GM12878 (cell line): ENCODE data around the gene TGIF2. TPM values are rescaled to one million over a fixed set of nuclear protein-coding genes. Genes with fewer than 3 reads are reported as not detected.

Experiments
- ATF2 ChIP-seq: IDR thresholded peaks from 2 replicates; pipeline ENCODE4 v1.6.1; 2012; ENCODE audit warnings: low read length, inconsistent platforms
- ATF7 ChIP-seq: fragments of 450-650 bp; IDR thresholded peaks from 2 replicates; pipeline ENCODE4 v1.6.1; 2016; ENCODE audit warnings: low read depth, mild to moderate bottlenecking
- BCL3 ChIP-seq: IDR thresholded peaks from 2 replicates; pipeline ENCODE4 v1.6.1; 2011; ENCODE audit warnings: borderline replicate concordance, low read depth, mild to moderate bottlenecking, moderate library complexity, low read length; ENCODE audit not compliant: insufficient read depth, poor library complexity, severe bottlenecking
- BHLHE40 ChIP-seq, 2 experiments: fragments of 450-650 bp in 1 of 2; IDR thresholded peaks; 2 replicates each; pipeline ENCODE4 v1.6.1; 2011 to 2017; ENCODE audit warnings: low read depth in 2 of 2, borderline replicate concordance in 1 of 2, improper control_type of control experiment in 1 of 2, low read length in 1 of 2, mild to moderate bottlenecking in 1 of 2
- CBX5 ChIP-seq: sonication (generic); IDR thresholded peaks from 2 replicates; pipeline ENCODE4 v1.6.1; 2016; ENCODE audit warnings: low read depth, moderate library complexity, mild to moderate bottlenecking, inconsistent platforms
- CHD4 ChIP-seq: fragments of 200-600 bp; sonication (generic); IDR thresholded peaks from 2 replicates; pipeline ENCODE4 v1.6.1; 2016; ENCODE audit warnings: mild to moderate bottlenecking
- CREB1 ChIP-seq: IDR thresholded peaks from 2 replicates; pipeline ENCODE4 v1.6.1; 2012; ENCODE audit warnings: low read depth, mild to moderate bottlenecking, inconsistent platforms
- FOXK2 ChIP-seq: fragments of 450-650 bp; IDR thresholded peaks from 2 replicates; pipeline ENCODE4 v1.6.1; 2017; ENCODE audit warnings: mild to moderate bottlenecking, moderate library complexity
- FOXM1 ChIP-seq: IDR thresholded peaks from 2 replicates; pipeline ENCODE4 v1.6.1; 2012; ENCODE audit warnings: low read depth, mild to moderate bottlenecking, inconsistent platforms, low read length, moderate library complexity
- GABPA ChIP-seq: IDR thresholded peaks from 2 replicates; pipeline ENCODE4 v1.6.1; 2014; ENCODE audit warnings: antibody characterized with exemption, low read depth, mild to moderate bottlenecking, inconsistent platforms
- GATAD2B ChIP-seq: fragments of 450-650 bp; conservative IDR thresholded peaks from 2 replicates; pipeline ENCODE4 v1.6.1; 2017; ENCODE audit warnings: low read depth, mild to moderate bottlenecking, moderate library complexity
- HDAC6 ChIP-seq: fragments of 200-600 bp; sonication (generic); IDR thresholded peaks from one replicate; pipeline ENCODE4 v1.8.0; 2017; ENCODE audit warnings: antibody characterized with exemption; ENCODE audit not compliant: unreplicated experiment
- JUND ChIP-seq: IDR thresholded peaks from 2 replicates; pipeline ENCODE4 v1.6.1; 2012; ENCODE audit warnings: low read depth, mild to moderate bottlenecking, low read length, improper control_type of control experiment, moderate library complexity
- LARP7 ChIP-seq: fragments of 450-650 bp; IDR thresholded peaks from 2 replicates; pipeline ENCODE4 v1.6.1; 2017; ENCODE audit warnings: mild to moderate bottlenecking
- NFYB ChIP-seq: IDR thresholded peaks from 2 replicates; pipeline ENCODE4 v1.6.1; 2011; ENCODE audit warnings: low read depth, mild to moderate bottlenecking, low read length, improper control_type of control experiment, moderate library complexity; ENCODE audit not compliant: insufficient read depth
- NR2C1 ChIP-seq: fragments of 450-650 bp; IDR thresholded peaks from 2 replicates; pipeline ENCODE4 v1.6.1; 2017; ENCODE audit warnings: antibody characterized with exemption, mild to moderate bottlenecking, moderate library complexity
- POLR2A ChIP-seq: IDR thresholded peaks from 2 replicates; pipeline ENCODE4 v1.6.1; 2011; ENCODE audit warnings: low read depth, mild to moderate bottlenecking, low read length
- RAD21 ChIP-seq: IDR thresholded peaks from 2 replicates; pipeline ENCODE4 v1.6.1; 2011; ENCODE audit warnings: mild to moderate bottlenecking, low read depth, low read length, moderate library complexity; ENCODE audit not compliant: insufficient read depth
- YY1 ChIP-seq: IDR thresholded peaks from 2 replicates; pipeline ENCODE4 v1.6.1; 2011; ENCODE audit warnings: low read depth, mild to moderate bottlenecking, low read length
- ZBTB11 ChIP-seq: fragments of 450-650 bp; formaldehyde crosslinking; IDR thresholded peaks from 2 replicates; pipeline ENCODE4 v1.5.0; 2022; ENCODE audit warnings: mild to moderate bottlenecking, missing genetic modification characterization
- ZNF24 ChIP-seq: fragments of 450-650 bp; IDR thresholded peaks from 2 replicates; pipeline ENCODE4 v1.6.1; 2017; ENCODE audit warnings: antibody characterized with exemption, mild to moderate bottlenecking
- polyA plus RNA-seq, 11 experiments: library from polyadenylated mRNA; depleted of rRNA in 4 of 11; unstranded in 6 of 11; stranded (reverse) in 5 of 11; fragments of >200 nt; fragmentation: Nextera tagmentation in 4 of 11; fragmentation: Illumina TruSeq in 1 of 11; extraction: Ambion mirVana in 4 of 11; extraction: Trizol in 1 of 11; gene quantifications; 1 replicate in 1 of 11; 2 replicates in 10 of 11; pipeline versions ENCODE4 v1.2.1 to v1.2.3, GENCODE V29; 2011 to 2016; ENCODE audit warnings: inconsistent platforms in 2 of 11, missing spikeins in 2 of 11, low read depth in 1 of 11
- total RNA-seq, 4 experiments: library from RNA; depleted of rRNA in 3 of 4; stranded (reverse); fragments of >200 nt in 3 of 4; fragmentation: Illumina TruSeq in 1 of 4; extraction: Trizol in 1 of 4; gene quantifications; 2 replicates each; pipeline versions ENCODE4 v1.2.1 to v1.2.3, GENCODE V29; 2013 to 2021
- TF ChIP-seq, protein P1 (sequence below): fragments of 450-650 bp; IDR thresholded peaks from 2 replicates; pipeline ENCODE4 v1.6.1; 2018; ENCODE audit warnings: mild to moderate bottlenecking, low read depth, moderate library complexity; ENCODE audit not compliant: partially characterized antibody

The TGIF2 gene
- total and polyA plus RNA-seq, 10 of the 15 experiments (the other 5 are each of a cell fraction or from before 2014, with no cell fraction given): 13.1 to 47.1 (median 36.6) TPM

DNA sequence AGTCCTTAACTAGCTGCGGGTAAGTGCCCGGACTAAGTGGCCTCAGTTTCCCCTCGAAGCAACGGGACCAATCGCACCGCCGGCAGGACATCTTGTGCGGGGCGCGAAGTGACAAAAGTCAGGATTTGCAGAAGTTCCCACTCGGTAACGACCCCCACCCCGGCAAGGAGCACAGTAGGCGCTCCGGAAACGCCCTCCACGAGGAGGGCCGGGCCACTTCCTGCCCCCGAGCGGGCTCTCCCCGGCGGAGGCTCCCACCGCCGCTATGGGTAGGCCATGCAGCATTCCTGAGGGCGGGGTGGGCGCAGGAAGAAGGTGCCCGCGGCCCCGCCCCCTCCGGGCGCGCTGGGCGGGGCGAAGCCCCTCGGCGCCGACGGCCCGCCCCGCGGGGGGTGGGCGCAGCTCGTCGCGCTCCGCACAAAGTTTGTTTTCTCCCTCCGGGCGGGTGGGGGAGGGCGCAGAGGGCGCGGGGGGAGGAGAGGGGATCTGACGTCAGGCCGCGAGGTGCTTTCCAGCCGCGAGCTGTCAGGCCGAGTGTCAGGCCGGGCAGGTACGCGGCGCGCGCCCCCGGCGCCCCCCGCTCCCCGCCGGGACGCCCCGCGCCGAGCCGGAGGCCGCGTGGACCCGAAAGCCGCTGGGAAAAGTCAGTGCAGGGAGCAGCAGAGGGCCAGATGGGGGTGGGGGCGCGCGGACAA, at the start of gene TGIF2 (continued):
- peak; percentile 9 for TF ChIP-seq BCL3
- TF ChIP-seq FOXK2: no peak
- TF ChIP-seq NFYB: no peak
- TF ChIP-seq LARP7: no peak; the same call in none of the 2 replicates
- TF ChIP-seq YY1: no peak; the same call in 1 of the 2 replicates
- no peak for TF ChIP-seq ATF7
- peak; percentile 70; the same call in 1 of the 2 replicates for TF ChIP-seq GABPA
- 0 out of 2 replicates have a peak, but pooled peaks have one; percentile 24 for TF ChIP-seq NR2C1
- no peak for TF ChIP-seq RAD21
- TF ChIP-seq ZNF24: peak; percentile 7; the same call in 1 of the 2 replicates
- TF ChIP-seq HDAC6: peak; percentile 38
- no peak for TF ChIP-seq FOXM1
- TF ChIP-seq ATF2: no peak
- peak in 1 of 2 experiments; percentile 44; a peak in 1 of 4 replicates for TF ChIP-seq BHLHE40 (IDR thresholded peaks at IDR 0.05; ENCODE audit: borderline replicate concordance in 1 of 2, low read depth in 2 of 2, low read length in 1 of 2)
- TF ChIP-seq CBX5: no peak
- TF ChIP-seq, protein P1, sequence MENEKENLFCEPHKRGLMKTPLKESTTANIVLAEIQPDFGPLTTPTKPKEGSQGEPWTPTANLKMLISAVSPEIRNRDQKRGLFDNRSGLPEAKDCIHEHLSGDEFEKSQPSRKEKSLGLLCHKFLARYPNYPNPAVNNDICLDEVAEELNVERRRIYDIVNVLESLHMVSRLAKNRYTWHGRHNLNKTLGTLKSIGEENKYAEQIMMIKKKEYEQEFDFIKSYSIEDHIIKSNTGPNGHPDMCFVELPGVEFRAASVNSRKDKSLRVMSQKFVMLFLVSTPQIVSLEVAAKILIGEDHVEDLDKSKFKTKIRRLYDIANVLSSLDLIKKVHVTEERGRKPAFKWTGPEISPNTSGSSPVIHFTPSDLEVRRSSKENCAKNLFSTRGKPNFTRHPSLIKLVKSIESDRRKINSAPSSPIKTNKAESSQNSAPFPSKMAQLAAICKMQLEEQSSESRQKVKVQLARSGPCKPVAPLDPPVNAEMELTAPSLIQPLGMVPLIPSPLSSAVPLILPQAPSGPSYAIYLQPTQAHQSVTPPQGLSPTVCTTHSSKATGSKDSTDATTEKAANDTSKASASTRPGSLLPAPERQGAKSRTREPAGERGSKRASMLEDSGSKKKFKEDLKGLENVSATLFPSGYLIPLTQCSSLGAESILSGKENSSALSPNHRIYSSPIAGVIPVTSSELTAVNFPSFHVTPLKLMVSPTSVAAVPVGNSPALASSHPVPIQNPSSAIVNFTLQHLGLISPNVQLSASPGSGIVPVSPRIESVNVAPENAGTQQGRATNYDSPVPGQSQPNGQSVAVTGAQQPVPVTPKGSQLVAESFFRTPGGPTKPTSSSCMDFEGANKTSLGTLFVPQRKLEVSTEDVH: no peak
- TF ChIP-seq CREB1: peak; percentile 71
- no peak for TF ChIP-seq JUND
- TF ChIP-seq ZBTB11 (CRISPR knock-in tag): no peak
- peak; percentile 85 for TF ChIP-seq POLR2A
- TF ChIP-seq GATAD2B: peak; percentile 80
- no peak for TF ChIP-seq CHD4
